LoVo (cell line): ENCODE measurements around the gene MZT2A.
"Not testable (repeated sequence)": the region's sequence is repeated elsewhere in the genome, so short reads cannot be mapped to it uniquely, and the experiment has no call there.

Source experiments
- DNase-seq: peaks from one replicate; pipeline ENCODE4 v3.0.0-alpha.2; 2016; ENCODE audit warnings: low spot score

Gene MZT2A

GRCh38 chr2:131520526-131520925, 28.3 kb upstream of the MZT2A start:
- DNase-seq = no peak

GRCh38 chr2:131519871-131520470, 27.8 kb upstream of the MZT2A start:
- DNase-seq = not testable (repeated sequence)

DNA sequence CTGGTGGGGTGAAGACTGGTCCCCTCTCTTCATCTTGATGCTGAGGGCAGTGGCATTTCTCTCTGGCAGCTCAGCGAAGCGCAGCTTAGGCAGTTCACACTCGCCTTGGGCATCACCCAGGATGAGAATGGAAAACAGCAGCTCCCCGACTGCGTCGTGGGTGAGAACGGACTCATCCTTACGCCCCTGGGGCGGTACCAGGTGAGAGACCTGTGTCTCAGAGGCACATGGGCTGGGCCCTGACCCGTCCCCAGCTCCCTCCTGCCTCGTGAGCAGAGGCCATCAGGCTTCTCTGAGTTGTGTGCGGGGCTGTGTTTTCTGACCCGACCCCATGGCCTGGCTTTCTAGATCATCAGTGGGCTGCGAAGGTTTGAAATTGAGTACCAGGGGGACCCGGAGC, 27.3 kb upstream of the MZT2A start:
- DNase-seq = no peak

GRCh38 chr2:131518531-131518930, 26.3 kb upstream of the MZT2A start:
- not testable (repeated sequence) for DNase-seq

DNA sequence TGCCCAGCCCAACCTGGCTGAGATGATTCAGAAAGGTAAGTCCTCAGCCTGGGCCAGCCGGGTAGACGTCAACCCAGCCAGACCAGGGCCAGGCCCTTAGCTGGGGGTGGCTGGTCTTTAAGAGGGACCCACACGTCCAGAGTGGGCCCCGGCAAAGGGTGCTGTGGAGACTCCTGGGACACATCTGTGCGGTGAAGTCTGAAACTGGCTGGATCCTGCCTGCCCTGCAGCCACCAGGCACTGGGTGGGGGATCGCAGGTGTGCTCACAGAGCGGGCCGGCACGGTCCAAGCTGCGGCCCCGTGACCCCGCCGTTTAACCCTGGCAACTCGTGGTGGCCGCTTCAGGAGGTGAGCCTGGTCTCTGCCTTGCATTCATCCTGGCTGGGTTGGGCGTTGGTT, 25.7 kb upstream of the MZT2A start:
- DNase-seq = not testable (repeated sequence)

DNA sequence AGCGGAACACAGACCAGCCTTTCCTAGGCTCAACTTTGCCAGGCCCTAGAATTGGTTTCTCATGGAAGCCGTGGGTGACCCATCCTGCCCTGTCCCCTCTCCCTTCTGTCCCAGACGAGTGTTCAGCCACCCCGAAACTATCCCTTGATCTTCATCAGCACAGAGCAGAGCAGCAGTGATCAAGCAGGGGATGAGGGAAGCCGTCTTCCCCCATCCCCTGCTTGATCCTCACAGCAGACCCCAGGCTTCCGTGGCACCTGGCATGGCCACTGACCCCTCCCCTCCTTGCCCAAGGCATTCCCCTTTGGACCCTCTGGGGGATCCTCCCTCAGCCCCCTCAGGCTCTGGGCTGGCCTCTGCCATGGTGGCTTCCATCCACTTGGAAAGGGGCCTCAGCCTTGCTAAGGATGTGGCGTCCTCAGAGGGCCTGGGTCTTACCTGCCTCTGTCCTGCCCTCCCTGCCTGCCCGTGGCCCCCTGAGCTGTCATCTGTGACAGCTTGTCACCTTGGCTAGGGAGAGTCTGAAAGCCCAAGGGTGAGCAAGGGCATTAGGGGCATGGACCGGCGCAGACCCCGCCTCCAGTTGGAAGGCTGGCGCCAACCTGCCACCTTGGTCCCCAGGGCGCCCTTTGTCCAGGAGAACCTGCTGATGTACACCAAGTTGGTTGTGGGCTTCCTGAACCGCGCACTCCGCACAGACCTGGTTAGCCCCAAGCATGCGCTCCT, 25.1 kb upstream of the MZT2A start:
- DNase-seq = no peak

DNA sequence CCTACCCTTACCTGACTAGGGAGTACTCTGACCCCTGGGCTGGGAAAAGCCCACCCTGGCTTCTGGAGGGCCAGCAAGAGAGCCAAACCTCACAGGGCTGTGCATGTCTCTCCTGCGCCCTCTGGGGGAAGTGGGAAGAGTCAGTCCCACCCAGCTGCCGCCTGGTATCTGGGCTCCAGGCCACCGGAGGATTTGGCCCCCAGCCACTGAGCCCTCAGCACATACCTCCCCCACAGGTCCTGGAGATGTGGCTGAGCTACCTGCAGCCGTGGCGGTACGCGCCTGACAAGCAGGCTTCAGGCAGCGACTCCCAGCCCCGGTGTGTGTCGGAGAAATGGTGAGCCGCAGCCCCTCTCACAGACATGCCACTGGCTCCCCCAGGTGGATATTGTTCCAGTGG, 24.4 kb upstream of the MZT2A start:
- DNase-seq = not testable (repeated sequence)

DNA sequence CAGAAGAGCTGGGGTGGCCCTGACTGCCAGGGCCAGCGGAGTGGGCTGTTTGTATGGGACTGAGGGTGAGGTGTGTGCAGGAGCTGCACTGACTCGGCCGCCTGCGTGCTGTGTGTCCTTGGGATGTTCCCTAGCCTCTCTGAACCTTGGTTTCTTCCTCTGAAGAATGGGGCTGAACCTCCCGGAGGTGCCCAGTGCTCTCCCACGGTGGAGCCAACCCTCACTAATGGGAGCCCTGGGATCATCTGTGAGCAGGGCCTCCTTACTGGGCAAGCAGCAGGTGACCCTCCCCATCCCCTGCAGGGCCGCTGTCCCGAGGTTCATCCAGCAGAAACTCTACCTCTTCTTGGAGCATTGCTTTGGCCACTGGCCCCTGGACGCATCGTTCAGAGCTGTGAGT, 23.8 kb upstream of the MZT2A start:
- DNase-seq = no peak

GRCh38 chr2:131515235-131515634, 23.0 kb upstream of the MZT2A start:
- DNase-seq = not testable (repeated sequence)

DNA sequence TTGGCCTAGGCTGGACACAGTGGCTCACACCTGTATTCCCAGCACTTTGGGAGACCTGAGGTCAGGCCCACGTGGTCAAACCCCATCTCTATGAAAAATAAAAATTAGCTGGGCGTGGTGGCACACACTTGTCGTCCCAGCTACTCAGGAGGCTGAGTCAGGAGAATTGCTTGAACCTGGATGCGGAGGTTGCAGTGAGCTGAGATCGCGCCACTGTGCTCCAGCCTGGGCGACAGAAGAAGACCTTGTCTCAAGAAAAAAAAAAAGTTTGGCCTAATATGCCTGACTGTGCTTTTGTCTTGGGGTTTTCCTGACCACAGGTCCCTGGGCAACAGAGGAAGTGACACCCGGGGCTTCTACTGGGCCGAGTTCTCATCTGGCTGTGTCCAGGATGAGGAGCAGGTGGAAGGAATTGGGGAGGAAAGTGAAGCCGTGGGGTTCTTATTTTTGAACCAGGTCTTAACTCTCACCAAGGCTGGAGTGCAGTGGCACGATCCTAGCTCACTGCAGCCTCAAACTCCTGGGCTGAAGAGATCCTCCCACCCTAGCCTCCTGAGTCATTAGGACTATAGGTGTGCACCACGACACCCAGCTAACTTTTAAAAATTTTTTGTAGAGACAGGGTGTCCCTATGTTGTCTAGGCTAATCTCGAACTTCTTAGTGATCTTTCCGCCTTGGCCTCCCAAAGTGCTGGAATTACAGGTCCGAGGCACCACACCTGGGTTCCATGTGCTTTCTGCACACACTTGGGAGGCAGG, 22.4 kb upstream of the MZT2A start:
- not testable (repeated sequence) for DNase-seq

DNA sequence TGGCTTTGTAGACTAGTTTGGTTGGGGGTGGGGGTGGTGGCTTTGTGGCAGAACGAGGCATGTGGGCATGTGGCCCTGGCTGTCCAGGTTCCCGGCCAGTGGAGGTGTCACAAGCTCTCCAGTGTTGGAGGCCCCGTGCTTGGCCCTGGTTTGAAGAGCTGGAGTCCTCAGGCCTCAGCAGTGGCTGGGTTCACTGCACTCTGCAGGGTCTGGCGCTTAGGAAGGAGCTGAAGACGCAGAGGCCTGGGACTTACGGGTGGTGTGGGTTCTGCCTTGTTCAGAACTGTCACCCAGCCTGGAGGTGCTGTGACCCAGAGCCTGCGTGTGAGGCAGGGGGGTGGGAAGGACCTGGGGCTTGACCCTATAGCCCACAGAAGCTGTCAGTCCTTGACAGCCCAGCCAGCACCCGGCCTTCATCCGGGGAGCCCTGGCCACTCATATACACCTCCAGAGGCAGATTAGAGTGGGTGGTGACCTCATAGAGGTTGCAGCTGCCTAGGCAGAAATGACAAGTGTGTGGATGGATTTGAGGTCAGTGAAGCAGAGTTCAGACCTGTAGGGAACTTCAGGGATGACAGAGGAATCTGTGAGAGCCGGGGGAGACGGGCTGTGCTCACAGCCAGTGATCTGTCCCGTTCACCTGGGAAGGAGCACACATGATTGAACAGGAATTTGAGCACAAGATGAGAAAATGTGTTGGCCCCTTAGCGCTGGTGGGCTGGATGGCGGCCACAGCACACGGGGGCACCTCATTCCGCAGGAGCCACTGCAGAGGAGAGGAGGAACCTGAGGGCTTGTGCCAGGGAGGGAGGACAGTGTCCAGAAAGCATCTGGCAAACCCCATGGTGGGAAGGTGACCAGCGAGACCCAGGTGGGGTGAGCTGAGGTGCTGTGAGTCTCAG, 20.0 kb upstream of the MZT2A start:
- not testable (repeated sequence) for DNase-seq

DNA sequence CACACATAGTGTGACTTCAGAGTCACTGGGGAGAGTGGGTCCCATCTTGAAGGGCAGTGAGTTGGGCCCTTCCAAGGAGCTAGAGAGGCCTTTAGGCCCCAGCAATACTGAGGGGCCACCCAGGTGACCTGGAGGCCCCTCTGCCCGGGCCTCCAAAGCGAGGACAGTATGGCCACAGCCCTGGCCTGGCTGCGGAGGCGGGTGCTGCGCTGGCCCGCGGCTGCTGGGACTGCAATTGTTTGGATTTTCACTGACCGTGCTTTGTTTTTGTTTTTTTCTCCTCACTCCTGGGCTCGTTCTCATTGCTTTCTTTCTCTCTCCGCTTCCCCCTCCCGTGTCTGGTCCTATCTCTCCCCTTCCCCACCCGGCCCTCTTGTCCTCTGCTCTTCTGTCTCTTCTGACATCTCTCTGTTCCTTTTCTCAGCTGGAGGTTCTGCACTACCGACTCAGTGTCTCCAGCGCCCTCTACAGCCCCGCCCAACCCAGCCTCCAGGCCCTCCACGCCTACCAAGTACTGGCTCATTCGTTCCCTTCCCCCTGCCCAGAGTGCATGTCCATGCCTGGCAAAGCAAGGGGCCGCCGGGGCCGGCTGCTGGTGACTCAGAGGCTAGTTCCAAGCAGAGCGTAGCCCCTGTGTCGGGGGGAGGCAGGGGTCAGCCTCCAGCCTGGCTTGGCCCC, 19.2 kb upstream of the MZT2A start:
- not testable (repeated sequence) for DNase-seq

GRCh38 chr2:131509615-131510014, 17.4 kb upstream of the MZT2A start:
- no peak for DNase-seq

- not testable (repeated sequence) for DNase-seq
Measured at GRCh38 chr2:131504082-131504750, 12.0 kb upstream of the MZT2A start.

GRCh38 chr2:131503587-131503986, 11.4 kb upstream of the MZT2A start:
- not testable (repeated sequence) for DNase-seq

DNA sequence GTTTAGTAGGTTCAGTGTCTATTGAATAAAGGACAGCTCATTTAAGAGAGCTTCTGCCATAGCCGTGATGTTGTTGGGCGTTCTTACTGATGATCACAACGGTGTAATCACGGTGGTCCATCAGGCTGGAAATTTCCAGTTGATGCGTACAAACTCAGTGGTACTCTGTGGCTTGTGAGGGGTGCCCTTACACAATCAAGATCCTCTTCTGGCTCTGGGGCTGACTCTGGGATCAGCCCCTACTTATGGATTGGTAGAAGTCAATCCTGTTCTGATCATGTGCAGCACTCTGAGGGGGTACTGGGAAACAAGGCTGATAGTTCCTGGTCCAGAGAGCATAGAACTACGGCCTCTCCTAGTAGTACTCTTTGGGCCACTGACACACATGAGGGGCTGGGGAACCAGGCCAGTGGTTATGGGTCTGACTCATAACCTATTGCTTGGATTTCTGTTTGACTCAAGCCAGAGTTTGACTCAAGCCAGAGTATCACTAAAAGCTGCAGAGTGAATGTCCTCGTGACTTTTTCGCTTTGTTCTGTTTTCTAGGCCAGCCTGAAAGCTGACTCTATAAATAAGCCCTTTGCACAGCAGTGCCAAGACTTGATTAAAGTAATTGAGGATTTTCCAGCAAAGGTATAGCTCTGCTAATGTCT, 6.2 kb upstream of the MZT2A start:
- DNase-seq = not testable (repeated sequence)

GRCh38 chr2:131495506-131495905, 3.3 kb upstream of the MZT2A start:
- DNase-seq = not testable (repeated sequence)

DNA sequence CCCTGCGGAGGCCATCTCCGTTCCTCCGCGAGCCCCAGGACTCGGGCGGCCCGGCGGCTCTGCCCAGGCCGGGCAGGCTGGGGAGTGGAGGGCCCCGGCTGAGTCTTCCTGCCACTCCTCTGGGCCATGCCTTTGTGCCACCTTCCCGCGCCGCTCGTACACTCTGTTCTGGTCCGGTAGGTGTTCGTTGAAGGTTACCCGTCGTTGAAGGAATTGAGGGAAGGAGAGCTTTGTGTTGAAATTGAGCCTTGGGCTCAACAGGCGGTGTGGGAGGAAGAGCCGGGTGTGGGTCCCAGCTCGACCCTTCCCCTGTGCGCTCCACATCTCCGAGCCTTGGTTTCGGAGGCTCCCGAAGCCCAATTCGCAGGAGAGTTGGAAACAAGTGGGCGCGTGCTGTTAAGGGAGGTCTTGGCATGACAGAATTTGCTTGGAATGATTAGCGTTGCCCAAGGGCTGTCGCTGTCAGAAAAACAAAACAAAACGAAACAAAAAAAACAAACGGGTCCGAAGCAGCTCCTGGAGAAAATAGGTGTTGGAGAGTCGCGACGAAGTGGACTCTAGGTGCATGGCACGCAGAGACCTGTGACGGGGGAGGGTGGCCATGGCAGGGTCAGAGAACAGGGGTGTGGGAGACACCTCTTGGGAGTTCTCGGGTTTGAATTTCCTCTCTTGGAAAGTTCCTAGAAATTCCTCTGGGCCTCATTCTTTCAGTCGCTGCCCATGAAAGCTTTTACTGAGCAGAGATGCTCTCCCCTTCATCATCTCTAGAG, 1.2 kb upstream of the MZT2A start:
- DNase-seq = no peak

- peak; percentile 94 for DNase-seq
Measured at GRCh38 chr2:131492418-131493198, 411 bp upstream of the MZT2A start.
